Mesenteric fat pad (tissue), 1 donor: ENCODE data around the gene RFNG. TPM values are rescaled to one million over a fixed set of nuclear protein-coding genes. Genes with fewer than 3 reads are reported as not detected.

Experiments used
- DNase-seq: peaks from one replicate; pipeline ENCODE4 v3.0.0-alpha.2; 2020; ENCODE audit warnings: low spot score
- total RNA-seq: library from RNA; stranded (reverse); fragmentation: NEBNext Ultra II Directional; extraction: Animal tissue kit (Norgen Biotek cat#: 25700); gene quantifications from one replicate; pipeline ENCODE4 v1.2.1, GENCODE V29; 2021
- donor health status: DM: yes; HTN: yes; CAD: no.

RFNG gene
- total RNA-seq, 1 donor from 2014 or later = 46.1 TPM

DNA sequence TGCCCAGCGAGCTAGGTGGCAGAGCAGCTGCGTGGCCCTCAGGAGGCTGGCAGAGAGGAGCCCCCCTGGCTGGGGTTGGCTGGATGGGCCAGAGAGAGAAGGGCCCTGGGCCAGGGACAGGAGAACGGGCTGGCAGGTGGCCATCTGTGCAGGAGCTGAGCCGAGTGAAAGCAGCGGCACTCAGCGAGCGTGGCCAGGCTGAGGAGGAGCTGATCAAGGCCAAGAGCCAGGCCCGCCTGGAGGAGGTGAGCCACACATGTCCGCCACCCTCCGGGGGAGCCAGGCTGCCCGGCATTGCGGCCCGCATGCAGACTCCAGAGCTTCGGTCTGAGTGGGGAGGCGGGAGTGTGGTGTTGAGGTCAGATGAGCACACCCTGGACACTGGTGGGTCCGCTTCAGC lies 22.2 kb downstream of the RFNG start:
- no peak for DNase-seq

DNA sequence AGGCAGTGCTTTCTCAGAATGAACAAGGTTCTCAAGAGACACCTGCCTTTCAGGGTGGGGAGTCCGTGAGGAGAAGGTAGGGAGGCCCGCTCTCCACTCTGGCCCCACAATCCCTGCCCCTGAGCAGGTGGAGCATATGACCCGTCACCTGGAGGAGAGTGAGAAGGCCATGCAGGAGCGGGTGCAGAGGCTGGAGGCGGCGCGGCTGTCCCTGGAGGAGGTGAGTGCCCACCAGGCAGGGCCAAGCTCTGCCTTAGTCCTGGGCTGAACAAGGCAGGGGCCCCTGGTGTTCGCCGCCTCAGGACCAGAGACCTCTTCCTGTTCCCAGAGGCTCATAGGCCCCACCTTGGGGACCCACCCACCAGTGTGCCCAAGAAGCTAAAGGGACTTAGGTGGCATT lies 22.6 kb downstream of the RFNG start:
- DNase-seq = no peak

DNA sequence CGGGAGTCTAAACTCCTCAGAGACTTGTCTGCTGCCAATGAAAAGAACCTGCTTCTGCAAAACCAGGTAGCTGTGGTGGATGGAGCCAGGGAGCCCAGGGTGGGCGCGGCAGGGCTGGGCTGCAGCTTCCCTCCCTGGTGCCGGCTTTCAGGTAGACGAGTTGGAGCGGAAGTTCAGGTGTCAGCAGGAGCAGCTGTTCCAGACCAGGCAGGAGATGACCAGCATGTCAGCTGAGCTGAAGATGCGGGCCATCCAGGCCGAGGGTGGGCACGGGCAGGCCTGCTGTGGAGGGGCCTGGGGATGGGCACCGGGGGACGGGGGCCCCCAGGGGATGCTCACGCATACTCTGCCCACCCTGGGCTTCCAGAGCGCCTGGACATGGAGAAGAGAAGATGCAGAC lies 23.4 kb downstream of the RFNG start:
- DNase-seq = no peak

DNA sequence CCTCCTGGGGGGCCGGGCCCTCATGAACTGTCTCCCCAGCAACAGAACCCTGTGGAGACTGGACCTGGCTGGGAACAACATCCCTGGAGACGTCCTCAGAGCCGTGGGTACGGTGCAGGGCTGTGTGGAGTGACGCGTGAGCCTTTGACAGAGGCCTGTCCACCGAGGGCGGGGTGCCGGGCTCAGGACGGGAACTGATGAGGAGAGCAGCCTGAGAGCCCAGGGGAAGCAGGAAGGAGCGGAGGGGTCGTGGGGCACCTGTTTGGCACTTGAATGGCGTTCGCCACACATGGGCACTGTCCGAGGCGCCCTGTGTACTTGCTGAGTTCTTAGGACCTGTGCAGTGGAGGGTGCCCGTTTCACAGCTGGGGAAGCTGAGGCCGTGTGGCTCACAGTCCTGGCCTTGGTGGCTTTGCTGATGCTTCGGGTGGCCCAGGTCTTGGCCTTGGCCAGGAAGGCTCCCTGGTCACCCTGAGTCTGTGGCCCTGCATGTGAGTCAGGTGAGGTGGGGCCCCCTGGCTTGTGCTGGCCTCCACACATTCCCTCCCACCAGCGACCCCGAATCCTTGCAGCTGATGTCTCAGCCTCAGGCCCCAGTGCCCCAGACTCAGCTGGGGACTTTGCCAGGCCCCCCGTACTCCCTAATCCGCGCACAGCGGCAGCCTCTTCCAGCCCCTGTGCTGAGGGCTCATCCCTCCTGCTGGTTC lies 26.1 kb downstream of the RFNG start:
- no peak for DNase-seq

DNA sequence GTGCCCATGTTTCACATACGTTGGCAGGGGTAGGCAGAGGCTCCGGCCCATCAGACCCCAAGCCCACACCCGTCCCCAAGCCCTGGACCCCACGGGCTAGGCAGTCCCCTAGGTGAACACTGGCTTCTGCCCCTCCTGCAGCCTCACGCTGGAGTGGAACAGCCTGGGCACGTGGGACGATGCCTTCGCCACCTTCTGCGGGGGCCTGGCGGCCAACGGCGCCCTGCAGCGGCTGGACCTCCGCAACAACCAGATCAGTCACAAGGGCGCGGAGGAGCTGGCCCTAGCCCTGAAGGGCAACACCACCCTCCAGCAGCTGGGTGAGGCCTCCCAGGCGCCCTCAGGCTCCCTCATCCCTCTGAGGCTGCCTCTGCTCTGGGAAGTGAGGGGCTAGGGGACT lies 26.8 kb downstream of the RFNG start:
- no peak for DNase-seq

DNA sequence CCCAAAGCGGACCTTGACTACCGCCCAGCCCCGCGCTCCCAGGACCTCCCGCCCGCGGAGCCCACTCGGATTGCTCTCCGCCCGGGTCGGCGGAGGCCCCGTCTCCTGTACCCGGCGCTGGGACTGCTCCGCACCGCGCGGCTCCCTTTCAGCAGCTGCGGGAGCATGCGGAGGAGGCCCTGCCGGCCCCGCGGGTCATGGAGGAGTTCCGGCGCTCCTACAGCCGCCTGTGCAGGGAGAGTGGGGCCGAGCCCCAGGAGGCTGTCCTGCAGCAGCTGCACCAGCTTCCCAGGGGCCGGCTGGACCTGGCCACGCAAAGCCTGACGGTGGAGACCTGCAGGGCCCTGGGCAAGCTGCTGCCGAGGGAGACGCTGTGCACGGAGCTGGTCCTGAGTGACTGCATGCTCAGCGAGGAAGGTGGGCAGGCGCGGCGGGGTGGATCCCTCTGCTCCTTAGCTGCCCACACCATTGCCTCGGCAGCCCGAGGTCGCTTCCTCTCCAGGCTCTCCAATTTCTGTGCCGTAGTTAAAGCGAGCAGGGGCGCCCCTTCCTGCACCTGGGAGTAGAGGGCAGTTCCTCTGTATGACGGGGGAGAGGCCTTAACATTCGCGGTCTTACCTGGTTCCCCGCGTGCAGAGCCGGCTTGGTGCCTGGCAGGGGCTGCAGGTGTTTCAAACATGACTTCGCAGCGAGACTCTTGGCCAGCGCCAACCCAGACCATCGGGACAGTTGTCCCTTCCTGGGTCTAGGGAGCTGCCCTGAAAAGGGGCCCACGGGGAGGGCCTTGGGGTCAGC lies 28.0 kb downstream of the RFNG start:
- no peak for DNase-seq

DNA sequence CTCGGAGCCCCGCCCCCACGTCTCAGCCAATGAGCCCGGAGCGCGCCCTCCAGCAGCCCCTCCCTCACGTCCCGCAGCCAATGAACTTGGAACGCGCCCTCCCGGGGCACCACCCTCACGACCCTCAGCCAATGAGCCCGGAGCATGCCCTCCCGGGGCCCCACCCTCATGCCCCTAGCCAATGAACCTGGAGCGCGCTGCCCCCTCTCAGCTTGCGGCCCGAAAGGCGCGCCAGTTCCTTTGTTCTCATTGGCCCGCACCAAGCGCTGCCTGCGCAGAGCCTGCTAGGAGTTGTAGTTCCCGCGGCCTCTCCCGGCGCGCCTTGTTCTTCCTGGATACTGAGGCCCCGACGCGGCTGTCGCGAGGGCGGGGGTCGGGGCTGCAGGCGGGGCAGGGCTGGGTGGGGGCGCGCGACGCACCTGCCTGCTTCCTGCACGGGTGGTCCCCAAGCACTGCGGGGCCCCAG lies 28.6 kb downstream of the RFNG start, which contains the start of gene LRRC45:
LRRC45 (plus strand) TSS at position 325 of the 466 bp plus-strand sequence. CDS start 339 bp downstream, outside the sequence.
- peak; percentile 100 for DNase-seq

DNA sequence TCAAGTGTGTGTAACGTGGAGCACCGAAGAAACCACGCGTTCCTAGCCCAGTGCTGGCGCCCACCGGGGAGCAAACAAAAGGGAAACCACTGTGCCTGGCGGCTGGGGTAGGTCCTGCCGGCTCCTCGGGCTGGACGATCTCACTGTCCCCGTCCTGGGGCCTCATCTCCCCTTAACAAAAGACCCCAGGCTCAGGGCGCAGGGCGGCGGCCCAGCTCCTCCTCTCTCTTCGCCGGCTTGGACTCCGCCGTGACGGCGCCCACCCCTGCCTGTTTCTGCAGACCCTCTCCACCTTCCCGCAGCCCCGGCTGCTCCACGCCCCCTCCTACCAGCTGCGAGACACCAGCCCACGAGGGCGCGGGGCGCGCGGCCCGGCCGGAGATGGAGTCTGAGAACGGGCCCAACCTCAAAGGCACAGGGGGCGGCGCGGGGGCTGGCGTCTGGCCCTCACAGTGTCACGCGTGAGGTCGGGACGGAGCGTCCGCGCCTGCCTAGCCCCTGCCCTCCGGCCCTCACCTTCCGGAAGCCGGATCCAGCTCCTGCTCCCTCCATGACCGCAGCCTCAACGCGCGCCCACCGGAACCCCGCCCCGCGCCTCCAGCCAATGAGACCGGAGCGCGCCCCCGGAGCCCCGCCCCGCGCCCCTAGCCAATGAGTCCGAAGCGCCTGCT lies 29.2 kb downstream of the RFNG start, which contains the start of gene CENPX:
CENPX (minus strand) TSS at position 569 of the 671 bp plus-strand sequence; CDS start at position 552, 17 bp downstream.
- no peak for DNase-seq

DNA sequence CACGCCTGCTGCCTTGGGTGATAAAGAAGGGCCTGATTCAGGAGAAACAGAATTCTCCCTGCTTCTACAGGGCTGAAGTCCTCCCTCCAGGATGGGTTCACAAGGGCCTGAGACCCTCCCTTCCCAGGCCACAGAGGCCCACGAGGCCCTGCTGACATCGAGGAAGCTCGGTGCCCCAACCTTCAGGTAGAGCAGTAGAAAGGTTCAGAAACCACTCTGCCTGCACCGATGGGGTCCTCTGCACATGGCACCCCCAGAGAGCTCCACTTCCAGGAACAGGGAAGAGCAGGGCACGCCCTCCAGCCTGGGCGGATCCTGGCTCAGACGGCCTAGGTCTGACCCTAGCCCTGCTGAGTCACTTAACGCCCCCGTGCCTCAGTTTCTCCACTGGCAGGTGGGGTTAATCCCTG lies 29.7 kb downstream of the RFNG start:
- no peak for DNase-seq

DNA sequence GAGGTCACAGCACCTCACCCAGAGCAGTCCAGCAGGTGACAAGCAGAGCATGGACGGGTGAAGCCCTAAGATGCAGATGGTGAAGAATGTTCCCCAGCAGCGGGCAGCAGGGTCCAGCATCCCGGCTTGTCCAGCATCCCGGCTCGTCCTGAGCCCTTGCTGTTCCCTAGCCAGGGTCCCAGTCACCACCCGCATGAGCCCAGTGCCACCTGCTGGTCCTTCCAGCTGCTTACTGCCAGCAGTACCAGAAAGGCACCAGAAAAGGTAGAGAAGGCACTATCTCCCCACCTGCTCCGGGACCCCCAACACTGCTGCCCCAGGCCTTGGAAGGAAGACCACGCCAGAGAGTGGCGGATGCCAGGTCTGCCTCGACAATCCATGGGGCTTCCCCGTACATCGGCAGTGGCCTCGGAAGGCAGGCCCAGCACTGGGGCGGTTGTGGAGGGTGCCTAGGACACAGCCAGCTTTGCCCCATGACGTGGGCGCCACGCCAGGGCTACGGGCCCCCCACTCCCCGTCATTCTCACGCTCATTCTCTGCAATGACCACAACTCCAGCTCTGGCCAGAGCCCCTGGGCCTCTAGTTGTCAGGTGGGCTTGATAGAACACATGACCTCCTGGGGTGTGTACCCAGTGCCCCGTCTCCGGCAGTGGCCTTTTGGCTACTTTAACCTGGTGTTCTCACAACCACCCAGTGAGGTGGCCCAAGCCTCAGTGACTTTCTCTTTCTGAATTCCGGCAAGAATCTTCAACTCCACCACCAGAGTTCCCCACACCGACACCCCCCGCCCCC lies 30.3 kb downstream of the RFNG start:
- no peak for DNase-seq

DNA sequence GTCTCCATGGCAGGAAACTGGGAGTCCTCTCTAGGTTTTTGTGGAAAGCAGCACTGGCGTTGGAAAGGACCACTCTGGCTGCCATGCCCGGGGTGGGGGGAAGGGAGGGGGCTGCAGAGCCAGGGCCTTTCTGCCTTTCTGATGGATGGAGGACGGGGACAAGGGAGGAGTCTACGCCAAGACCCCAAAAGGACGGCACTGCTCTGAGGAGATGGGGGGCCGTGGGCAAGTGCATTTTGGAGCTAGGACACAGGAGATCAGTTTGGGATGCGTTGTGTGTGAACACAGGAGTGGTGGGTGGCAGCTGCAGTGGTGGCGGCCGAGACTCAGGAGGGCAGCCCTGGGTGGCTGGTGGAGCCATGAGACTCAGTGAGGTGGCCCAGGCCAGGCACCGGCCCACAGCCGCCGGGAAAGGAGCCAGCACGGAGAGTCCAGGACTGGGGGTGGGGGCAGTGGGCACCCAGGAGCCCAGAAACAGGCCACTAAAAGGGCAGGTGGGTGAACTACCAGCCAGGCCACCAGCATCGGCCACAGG lies 31.0 kb downstream of the RFNG start:
- DNase-seq = no peak

DNA sequence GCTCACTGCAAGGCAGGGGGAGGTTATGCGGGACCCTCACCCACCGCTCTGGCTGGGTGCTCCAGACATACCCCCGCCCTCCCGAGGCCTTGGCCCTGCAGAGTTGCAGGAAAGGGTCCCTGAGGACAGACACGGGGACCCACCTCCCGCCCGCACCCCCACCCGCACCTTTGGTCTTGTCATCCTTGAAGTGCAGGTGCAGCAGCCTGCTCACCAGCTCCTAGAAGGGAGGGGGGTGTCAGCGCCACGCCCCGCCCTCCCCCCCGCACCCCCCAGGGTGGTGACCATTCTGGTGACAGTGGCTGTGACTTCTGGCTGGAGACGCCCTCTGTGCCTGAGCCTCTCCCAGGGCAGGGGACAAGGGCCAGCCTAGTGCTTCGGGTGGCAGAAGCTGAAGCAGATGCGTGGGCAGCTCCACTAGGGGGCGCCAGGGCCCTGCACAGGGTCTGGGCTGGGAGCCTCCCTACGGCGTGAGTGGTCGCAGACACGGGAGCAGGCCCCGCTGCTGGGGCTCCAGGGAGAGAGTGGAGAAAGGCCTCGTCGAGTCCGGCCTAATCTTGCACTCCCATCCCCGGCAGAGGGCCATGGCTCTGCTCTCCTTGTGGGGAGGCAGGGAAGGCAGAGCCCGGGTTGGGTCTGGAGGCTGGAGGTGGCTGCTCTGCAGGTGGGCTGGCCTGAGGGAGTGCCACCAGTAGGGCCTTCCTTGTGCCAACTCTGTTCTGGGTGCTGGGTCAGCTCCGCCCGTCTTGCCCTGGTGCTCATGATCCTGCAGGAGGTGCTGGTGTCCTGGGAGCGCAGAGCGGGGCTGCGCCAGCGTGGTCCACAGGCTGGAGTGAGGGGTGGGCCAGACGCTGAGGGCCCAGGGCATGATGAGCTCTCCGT lies 31.7 kb downstream of the RFNG start:
- no peak for DNase-seq

DNA sequence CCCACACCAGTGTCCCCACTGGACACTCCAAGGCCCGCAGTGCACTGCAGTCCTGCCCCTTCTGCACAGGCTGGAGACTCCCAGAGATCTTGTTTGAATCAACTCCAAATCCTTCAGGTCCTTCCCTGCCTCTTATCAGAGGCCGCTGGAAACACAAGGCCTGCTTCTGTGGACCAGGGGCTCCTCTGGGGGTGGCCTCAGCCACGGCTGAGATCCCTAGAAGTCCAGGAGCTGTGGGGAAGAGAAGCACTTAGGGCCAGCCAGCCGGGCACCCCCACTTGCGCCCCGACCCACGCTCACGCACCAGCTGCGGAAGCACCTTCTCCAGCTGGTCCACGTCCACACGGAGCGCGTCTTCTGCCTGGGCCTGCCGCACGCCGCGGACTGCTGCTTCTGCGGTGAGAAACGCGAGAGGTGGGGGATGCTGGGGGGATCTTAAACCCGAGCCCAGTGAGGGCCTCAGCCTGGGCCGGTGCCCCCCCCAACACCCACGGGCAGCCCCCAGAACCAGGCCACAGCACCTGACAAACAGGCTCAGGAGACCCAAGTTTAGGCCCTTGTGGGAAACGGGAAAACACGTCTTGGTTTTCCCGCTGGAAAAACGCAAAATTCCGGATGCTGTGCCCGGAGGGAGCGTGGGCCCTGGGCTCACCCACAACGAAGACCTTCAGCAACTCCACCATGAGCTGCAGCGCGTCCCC lies 32.5 kb downstream of the RFNG start:
- DNase-seq = no peak

DNA sequence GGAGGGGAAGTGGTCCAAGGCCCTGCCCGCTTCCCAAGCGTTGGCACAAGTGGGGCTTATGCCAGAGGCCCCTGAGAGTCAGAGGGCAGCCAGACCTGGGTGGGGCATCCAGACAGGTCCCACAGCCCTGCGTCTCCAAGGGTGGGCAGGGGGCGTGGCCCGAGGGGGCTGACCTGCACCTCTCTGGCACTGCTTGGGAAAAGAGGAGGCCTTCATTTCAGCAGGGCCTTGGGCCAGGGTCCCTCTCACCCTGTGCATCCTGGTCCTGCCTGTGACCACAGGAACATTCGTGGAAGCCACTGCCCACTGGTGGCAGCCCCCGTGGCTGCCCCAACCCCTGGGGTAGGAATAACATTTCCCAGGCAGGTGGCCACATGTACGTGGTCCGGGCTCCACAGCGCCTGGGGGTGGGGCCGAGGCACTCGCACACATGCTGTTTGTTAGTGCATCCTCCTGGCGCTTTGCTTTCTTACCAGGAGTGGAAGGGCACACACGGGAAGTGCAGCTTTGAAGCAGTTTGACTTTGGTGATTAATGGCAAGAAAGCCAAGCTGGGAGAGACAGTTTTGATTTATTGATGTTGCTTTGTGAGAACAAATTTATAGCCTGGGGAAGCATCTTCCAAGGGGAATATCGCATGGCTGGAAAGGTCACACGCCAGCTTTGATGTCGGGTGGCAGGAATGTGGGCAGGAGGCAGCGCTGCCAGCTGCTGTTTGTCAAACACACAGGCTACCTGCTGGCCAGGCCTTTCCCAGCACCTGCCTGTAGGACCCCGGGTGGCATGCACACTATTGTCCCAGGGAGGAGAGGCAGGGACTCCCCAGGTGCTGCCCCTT lies 33.2 kb downstream of the RFNG start:
- DNase-seq = no peak

DNA sequence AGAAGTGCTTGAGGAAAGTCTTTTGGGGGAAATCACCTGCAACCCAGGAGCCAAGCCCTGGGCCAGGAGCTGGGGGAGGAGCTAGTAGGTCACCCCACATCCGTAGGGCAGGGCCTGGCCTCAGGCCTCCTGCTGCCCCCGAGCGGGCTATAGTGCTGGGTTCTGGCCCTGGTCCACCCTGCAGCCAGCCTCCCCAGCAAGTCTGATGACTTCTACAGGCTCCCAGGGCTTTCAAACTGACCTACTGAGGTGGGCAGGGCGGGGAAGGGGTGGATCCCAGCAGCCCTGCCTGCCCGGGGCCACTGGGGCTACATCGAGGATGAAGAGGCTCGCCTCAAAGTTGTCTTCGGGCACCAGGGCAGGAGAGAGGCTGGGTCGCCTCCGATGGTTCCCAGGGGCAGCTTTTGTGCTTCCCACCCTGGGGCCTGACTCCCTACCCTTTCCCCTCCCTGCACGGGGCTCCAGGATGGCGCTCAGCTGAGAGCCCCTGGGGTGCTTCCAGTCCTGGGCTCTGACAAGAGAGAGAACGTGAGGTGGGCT lies 33.9 kb downstream of the RFNG start:
- DNase-seq = no peak

DNA sequence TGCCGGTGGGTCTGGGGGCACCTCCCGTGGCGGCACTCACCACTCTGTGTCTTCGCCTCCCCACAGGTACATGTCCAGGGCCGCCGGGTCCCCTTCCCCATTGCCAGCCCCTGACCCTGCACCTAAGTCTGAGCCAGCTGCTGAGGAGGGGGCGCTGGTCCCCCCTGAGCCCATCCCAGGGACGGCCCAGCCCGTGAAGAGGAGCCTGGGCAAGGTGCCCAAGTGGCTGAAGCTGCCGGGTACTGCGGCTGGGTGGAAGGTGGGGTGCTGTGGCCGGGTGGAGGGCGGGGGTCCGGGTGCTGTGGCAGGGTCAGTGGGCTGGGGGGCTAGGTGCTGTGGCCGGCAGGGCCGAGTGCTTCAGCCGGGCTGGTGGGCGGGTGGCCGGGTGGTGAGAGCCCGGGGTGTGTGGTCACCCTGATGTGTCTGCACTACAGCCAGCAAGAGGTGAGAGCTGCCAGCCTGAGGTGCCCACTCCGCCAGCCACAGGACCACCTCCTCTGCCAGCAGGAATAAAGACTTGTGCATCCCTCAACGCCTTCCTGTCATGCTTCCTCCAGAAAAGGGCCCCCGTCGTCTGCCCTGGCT lies 34.6 kb downstream of the RFNG start:
- DNase-seq = no peak

DNA sequence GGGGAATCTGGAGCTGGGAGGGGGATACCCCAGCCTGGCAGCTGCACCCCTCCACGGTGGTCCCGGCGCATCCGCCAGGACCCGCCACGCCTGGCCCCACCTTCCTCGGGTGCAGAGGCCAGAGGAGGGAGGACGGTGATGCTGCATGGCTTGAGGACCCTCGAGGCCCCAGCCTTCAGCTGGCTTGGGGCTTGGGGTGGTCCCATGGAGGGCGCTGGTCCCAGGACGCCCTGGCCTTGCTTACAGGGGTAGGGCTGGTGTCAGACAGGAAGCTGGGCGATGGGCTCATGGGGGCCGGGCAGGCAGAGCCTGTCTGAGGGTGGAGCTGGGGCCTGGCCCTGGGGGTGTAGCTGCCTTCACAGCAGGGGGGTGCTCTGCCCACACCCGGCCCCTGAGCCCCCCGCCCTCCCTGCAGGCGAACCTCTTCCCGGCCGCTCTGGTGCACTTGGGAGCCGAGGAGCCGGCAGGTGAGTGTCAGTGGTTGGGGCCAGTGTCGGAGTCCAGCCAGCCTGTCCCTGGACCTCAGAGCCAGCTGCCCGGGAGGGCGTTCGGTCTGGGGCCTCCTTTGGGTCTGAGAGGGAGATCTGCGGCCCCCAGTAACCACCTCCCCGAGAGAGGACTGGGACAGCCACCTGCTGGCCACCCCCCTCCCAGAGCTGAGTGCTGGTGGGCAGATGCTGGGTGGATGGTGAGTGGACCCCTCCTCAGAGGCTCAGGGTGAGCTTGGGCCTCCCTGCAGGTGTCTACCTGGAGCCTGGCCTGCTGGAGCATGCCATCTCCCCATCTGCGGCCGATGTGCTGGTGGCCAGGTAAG lies 35.3 kb downstream of the RFNG start:
- no peak for DNase-seq
